ENCODE data around the gene SLC5A7.

The SLC5A7 gene

GRCh38 chr2:108013305-108013704, 27.0 kb downstream of the SLC5A7 start:
- Histone ChIP-seq H3K9me2 (replicated peaks; ENCODE audit: insufficient read depth, low read length) (no peaks in the 10 kb centered on the region), H2AFZ (ENCODE audit: low read depth, low read length, severe bottlenecking) (no peak overlapping the region), H3K36me3 (ENCODE audit: low read length) (no peaks in the 10 kb centered on the region), H3K9ac (ENCODE audit: low read length) (no peak overlapping the region), H3K27me3 (ENCODE audit: low read length) (no peaks in the 10 kb centered on the region), H3F3A (ENCODE audit: insufficient read depth) (no peaks in the 10 kb centered on the region), H3K4me3 (ENCODE audit: insufficient read depth, low read length, poor library complexity, severe bottlenecking) (no peak overlapping the region), H3K9me3 (ENCODE audit: insufficient read depth, low read length) (peaks cover 5% of the 10 kb centered on the region; the same call in 1 of the 2 replicates), H3K27ac (ENCODE audit: low read depth, low read length) (no peak overlapping the region), H3K4me2 (ENCODE audit: low read depth, low read length, poor library complexity, severe bottlenecking) (no peak overlapping the region), H4K20me1 (ENCODE audit: low read depth, low read length) (no peaks in the 10 kb centered on the region), H3K79me2 (ENCODE audit: insufficient read depth, low read length) (no peaks in the 10 kb centered on the region)
- no peak for TF ChIP-seq EZH2phosphoT487 (conservative IDR thresholded peaks at IDR 0.05; ENCODE audit: low read length)
- no peak for TF ChIP-seq CTCF (IDR thresholded peaks at IDR 0.05; ENCODE audit: insufficient read depth, low read length, poor library complexity, severe bottlenecking)

GRCh38 chr2:108022628-108023027, 36.3 kb downstream of the SLC5A7 start:
- Histone ChIP-seq H3K9ac (ENCODE audit: low read length) (no peak overlapping the region), H3F3A (ENCODE audit: insufficient read depth) (no peaks in the 10 kb centered on the region), H4K20me1 (ENCODE audit: low read depth, low read length) (no peaks in the 10 kb centered on the region), H3K27ac (ENCODE audit: low read depth, low read length) (no peak overlapping the region), H3K9me2 (replicated peaks; ENCODE audit: insufficient read depth, low read length) (no peaks in the 10 kb centered on the region; the same call in 1 of the 2 replicates), H3K27me3 (ENCODE audit: low read length) (no peaks in the 10 kb centered on the region), H2AFZ (ENCODE audit: low read depth, low read length, severe bottlenecking) (no peak overlapping the region), H3K9me3 (ENCODE audit: insufficient read depth, low read length) (no peaks in the 10 kb centered on the region), H3K79me2 (ENCODE audit: insufficient read depth, low read length) (no peaks in the 10 kb centered on the region), H3K4me3 (ENCODE audit: insufficient read depth, low read length, poor library complexity, severe bottlenecking) (no peak overlapping the region), H3K4me2 (ENCODE audit: low read depth, low read length, poor library complexity, severe bottlenecking) (no peak overlapping the region), H3K36me3 (ENCODE audit: low read length) (no peaks in the 10 kb centered on the region)
- TF ChIP-seq CTCF (IDR thresholded peaks at IDR 0.05; ENCODE audit: insufficient read depth, low read length, poor library complexity, severe bottlenecking) (no peak), EZH2phosphoT487 (conservative IDR thresholded peaks at IDR 0.05; ENCODE audit: low read length) (no peak)

- no peaks in the 10 kb centered on the region; the same call in 1 of the 2 replicates for H3K9me2 ChIP-seq (replicated peaks; ENCODE audit: insufficient read depth, low read length)
- no peaks in the 10 kb centered on the region for H3K79me2 ChIP-seq (ENCODE audit: insufficient read depth, low read length)
- no peak overlapping the region for H2AFZ ChIP-seq (ENCODE audit: low read depth, low read length, severe bottlenecking)
- H3K4me3 ChIP-seq (ENCODE audit: insufficient read depth, low read length, poor library complexity, severe bottlenecking) = no peak overlapping the region
- TF ChIP-seq CTCF (IDR thresholded peaks at IDR 0.05; ENCODE audit: insufficient read depth, low read length, poor library complexity, severe bottlenecking) (no peak), EZH2phosphoT487 (conservative IDR thresholded peaks at IDR 0.05; ENCODE audit: low read length) (no peak)
- H3K9me3 ChIP-seq (ENCODE audit: insufficient read depth, low read length) = no peaks in the 10 kb centered on the region
- no peaks in the 10 kb centered on the region for H3F3A ChIP-seq (ENCODE audit: insufficient read depth)
- no peak overlapping the region for H3K4me2 ChIP-seq (ENCODE audit: low read depth, low read length, poor library complexity, severe bottlenecking)
- H3K36me3 ChIP-seq (ENCODE audit: low read length) = no peaks in the 10 kb centered on the region
- no peak overlapping the region for H3K27ac ChIP-seq (ENCODE audit: low read depth, low read length)
- H3K27me3 ChIP-seq (ENCODE audit: low read length) = no peaks in the 10 kb centered on the region
- no peaks in the 10 kb centered on the region for H4K20me1 ChIP-seq (ENCODE audit: low read depth, low read length)
- no peak overlapping the region for H3K9ac ChIP-seq (ENCODE audit: low read length)
Observed at GRCh38 chr2:108023776-108024175, 37.5 kb downstream of the SLC5A7 start.
